ENCODE data around the gene CBLC. TPM values are rescaled to one million over a fixed set of nuclear protein-coding genes. Genes with fewer than 3 reads are reported as not detected.
A peak's percentile ranks its signal among the peaks of the same experiment; 100 is the strongest.

The CBLC gene
- total RNA-seq, 1 experiment from 2014 or later: 42.3 TPM

DNA sequence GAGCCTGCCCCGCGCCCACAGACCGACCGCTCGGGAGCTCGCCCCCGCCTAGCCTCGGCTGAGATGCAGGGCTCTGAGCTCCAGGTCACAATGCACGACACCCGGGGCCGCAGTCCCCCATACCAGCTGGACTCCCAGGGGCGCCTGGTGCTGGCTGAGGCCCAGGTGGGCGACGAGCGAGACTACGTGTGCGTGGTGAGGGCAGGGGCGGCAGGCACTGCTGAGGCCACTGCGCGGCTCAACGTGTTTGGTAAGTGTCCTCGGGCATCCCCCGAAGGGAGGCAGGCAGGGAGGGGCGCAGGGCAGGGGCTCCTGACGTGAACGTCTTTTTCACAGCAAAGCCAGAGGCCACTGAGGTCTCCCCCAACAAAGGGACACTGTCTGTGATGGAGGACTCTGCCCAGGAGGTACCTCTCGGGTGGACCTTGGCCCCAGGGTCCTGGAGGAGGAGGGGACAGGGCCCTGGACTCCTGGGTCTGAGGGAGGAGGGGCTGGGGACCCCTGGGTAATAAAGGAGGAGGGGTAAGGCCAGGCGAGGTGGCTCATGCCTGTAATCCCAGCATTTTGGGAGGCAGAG, 34.5 kb downstream of the CBLC start:
- H3K27me3 ChIP-seq (replicated peaks; ENCODE audit: control insufficient read depth, insufficient read depth, low read length): no peaks in the 10 kb centered on the region
- H3K36me3 Mint-ChIP-seq (ENCODE audit: insufficient read depth, unreplicated experiment): peaks cover 86% of the 10 kb centered on the region
- peaks cover 8% of the 10 kb centered on the region for H3K36me3 ChIP-seq (ENCODE audit: control insufficient read depth, insufficient read depth, low read length)
- no TSS peak for BruUV-seq (replicated peaks)
- H3K4me1 ChIP-seq: peaks cover 16% of the 10 kb centered on the region
- TF ChIP-seq, protein P1, sequence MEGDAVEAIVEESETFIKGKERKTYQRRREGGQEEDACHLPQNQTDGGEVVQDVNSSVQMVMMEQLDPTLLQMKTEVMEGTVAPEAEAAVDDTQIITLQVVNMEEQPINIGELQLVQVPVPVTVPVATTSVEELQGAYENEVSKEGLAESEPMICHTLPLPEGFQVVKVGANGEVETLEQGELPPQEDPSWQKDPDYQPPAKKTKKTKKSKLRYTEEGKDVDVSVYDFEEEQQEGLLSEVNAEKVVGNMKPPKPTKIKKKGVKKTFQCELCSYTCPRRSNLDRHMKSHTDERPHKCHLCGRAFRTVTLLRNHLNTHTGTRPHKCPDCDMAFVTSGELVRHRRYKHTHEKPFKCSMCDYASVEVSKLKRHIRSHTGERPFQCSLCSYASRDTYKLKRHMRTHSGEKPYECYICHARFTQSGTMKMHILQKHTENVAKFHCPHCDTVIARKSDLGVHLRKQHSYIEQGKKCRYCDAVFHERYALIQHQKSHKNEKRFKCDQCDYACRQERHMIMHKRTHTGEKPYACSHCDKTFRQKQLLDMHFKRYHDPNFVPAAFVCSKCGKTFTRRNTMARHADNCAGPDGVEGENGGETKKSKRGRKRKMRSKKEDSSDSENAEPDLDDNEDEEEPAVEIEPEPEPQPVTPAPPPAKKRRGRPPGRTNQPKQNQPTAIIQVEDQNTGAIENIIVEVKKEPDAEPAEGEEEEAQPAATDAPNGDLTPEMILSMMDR (IDR thresholded peaks at IDR 0.05; ENCODE audit: insufficient read depth in 1 of 2, low read depth in 1 of 2, low read length in 1 of 2, severe bottlenecking in 1 of 2, unreplicated experiment in 1 of 2): no peak
- H3K27ac Mint-ChIP-seq (ENCODE audit: unreplicated experiment): no peak overlapping the region
- no peak for DNase-seq
- no peak overlapping the region for H3K4me3 Mint-ChIP-seq (ENCODE audit: unreplicated experiment)
- no peaks in the 10 kb centered on the region for H3K27me3 Mint-ChIP-seq (ENCODE audit: insufficient read depth, unreplicated experiment)
- H3K9me3 Mint-ChIP-seq (ENCODE audit: unreplicated experiment): no peaks in the 10 kb centered on the region
- POLR2A ChIA-PET: no interaction called here
- peaks cover 52% of the 10 kb centered on the region for H3K4me1 Mint-ChIP-seq (ENCODE audit: low read depth, unreplicated experiment)
- no peaks in the 10 kb centered on the region for H3K9me3 ChIP-seq
- no peak overlapping the region for H3K4me3 ChIP-seq (ENCODE audit: low read depth, low read length)
- CTCF ChIA-PET: interaction anchor here (0.6 kb wide), 1 partner anchor 33 kb away, joined by 3 read pairs; no protein-coding TSS in a partner anchor
- intact Hi-C loops (cut with micrococcal nuclease; ENCODE audit: unreplicated experiment): no loop called here

DNA sequence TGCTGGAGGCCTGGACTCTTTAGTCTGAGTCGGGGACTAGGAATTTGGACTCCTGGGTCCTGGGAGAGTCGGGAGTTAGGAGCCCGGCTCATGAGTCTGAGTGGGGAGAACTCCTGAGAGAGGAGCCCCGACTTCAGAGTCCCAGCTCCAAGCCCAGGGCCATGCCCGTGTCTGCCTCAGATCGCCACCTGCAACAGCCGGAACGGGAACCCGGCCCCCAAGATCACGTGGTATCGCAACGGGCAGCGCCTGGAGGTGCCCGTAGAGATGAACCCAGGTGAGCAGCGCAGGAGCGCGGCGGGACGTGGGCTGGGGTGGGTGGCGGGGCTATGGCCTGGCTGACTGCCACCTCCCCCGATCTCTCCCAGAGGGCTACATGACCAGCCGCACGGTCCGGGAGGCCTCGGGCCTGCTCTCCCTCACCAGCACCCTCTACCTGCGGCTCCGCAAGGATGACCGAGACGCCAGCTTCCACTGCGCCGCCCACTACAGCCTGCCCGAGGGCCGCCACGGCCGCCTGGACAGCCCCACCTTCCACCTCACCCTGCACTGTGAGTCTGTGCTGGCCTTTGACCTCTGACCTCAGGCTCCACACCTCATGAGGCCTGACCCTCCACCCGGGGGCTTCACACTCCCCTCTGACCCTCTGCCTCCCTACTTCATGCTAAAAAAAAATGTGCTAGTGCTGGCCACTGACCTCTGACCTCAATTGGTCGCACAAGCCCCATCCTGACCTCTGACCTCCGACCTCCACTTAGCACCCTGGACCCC, 35.6 kb downstream of the CBLC start:
- Histone ChIP-seq H3K4me3 (ENCODE audit: low read depth, low read length) (no peak overlapping the region), H3K27me3 (replicated peaks; ENCODE audit: control insufficient read depth, insufficient read depth, low read length) (no peaks in the 10 kb centered on the region), H3K36me3 (ENCODE audit: control insufficient read depth, insufficient read depth, low read length) (peaks cover 8% of the 10 kb centered on the region), H3K4me1 (peaks cover 16% of the 10 kb centered on the region), H3K9me3 (no peaks in the 10 kb centered on the region)
- ChIA-PET CTCF (interaction anchor here (1.0 kb wide), 1 partner anchor 33 kb away, joined by 3 read pairs; the partner anchor contains the start of gene NECTIN2), POLR2A (no interaction called here)
- H3K27me3 Mint-ChIP-seq (ENCODE audit: insufficient read depth, unreplicated experiment): no peaks in the 10 kb centered on the region
- TF ChIP-seq, protein P1 (IDR thresholded peaks at IDR 0.05; ENCODE audit: insufficient read depth in 1 of 2, low read depth in 1 of 2, low read length in 1 of 2, severe bottlenecking in 1 of 2, unreplicated experiment in 1 of 2): no peak
- peaks cover 57% of the 10 kb centered on the region for H3K4me1 Mint-ChIP-seq (ENCODE audit: low read depth, unreplicated experiment)
- no peaks in the 10 kb centered on the region for H3K9me3 Mint-ChIP-seq (ENCODE audit: unreplicated experiment)
- no TSS peak for BruUV-seq (replicated peaks)
- intact Hi-C loops (cut with micrococcal nuclease; ENCODE audit: unreplicated experiment): no loop called here
- peak in 1 of 2 experiments; percentile 32 for DNase-seq
- no peak overlapping the region for H3K27ac Mint-ChIP-seq (ENCODE audit: unreplicated experiment)
- H3K4me3 Mint-ChIP-seq (ENCODE audit: unreplicated experiment): no peak overlapping the region
- H3K36me3 Mint-ChIP-seq (ENCODE audit: insufficient read depth, unreplicated experiment): peaks cover 91% of the 10 kb centered on the region

DNA sequence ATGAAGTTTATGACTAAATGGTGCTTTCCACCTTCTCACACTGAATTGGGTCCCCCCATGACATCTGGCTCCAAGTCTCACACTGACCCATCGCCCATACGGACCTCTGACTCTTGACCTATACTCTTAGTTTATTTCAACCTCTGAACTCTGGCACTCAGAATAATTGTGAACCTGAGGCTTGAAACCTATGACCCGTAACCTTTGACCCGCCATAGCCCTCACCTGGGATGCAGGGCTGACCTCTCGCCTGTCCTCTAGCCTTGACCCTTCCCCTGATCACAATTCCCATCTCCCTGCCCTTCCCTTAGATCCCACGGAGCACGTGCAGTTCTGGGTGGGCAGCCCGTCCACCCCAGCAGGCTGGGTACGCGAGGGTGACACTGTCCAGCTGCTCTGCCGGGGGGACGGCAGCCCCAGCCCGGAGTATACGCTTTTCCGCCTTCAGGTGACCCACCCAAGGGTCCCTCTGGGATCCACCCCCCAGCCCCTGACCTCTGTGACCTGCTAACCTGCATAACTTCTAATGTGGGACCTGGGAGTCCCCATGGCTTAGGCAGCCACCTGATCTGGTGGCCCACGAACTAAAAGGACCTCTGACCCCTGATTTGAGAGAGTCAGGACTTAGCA, 36.3 kb downstream of the CBLC start:
- TF ChIP-seq, protein P1 (IDR thresholded peaks at IDR 0.05; ENCODE audit: insufficient read depth in 1 of 2, low read depth in 1 of 2, low read length in 1 of 2, severe bottlenecking in 1 of 2, unreplicated experiment in 1 of 2): no peak
- Histone ChIP-seq H3K9me3 (no peaks in the 10 kb centered on the region), H3K4me1 (peaks cover 19% of the 10 kb centered on the region), H3K27me3 (replicated peaks; ENCODE audit: control insufficient read depth, insufficient read depth, low read length) (no peaks in the 10 kb centered on the region), H3K36me3 (ENCODE audit: control insufficient read depth, insufficient read depth, low read length) (peaks cover 10% of the 10 kb centered on the region), H3K4me3 (ENCODE audit: low read depth, low read length) (no peak overlapping the region)
- peaks cover 56% of the 10 kb centered on the region for H3K4me1 Mint-ChIP-seq (ENCODE audit: low read depth, unreplicated experiment)
- BruUV-seq (replicated peaks): no TSS peak
- intact Hi-C loops (cut with micrococcal nuclease; ENCODE audit: unreplicated experiment): no loop called here
- ChIA-PET CTCF (interaction anchor here (1.0 kb wide), 1 partner anchor 32 kb away, joined by 3 read pairs; the partner anchor contains the start of gene NECTIN2), POLR2A (no interaction called here)
- no peak for DNase-seq
- peaks cover 87% of the 10 kb centered on the region for H3K36me3 Mint-ChIP-seq (ENCODE audit: insufficient read depth, unreplicated experiment)
- H3K27me3 Mint-ChIP-seq (ENCODE audit: insufficient read depth, unreplicated experiment): no peaks in the 10 kb centered on the region
- H3K4me3 Mint-ChIP-seq (ENCODE audit: unreplicated experiment): no peak overlapping the region
- no peak overlapping the region for H3K27ac Mint-ChIP-seq (ENCODE audit: unreplicated experiment)
- H3K9me3 Mint-ChIP-seq (ENCODE audit: unreplicated experiment): no peaks in the 10 kb centered on the region
